GM18907 (cell line): ENCODE measurements around the gene PIP5K1C.
"Not testable (repeated sequence)": the region's sequence is repeated elsewhere in the genome, so short reads cannot be mapped to it uniquely, and the experiment has no call there.

ENCODE experiments used
- ATAC-seq: cut with Tn5 transposase; IDR thresholded peaks from one replicate; pipeline ENCODE4 v1.9.1; 2021; ENCODE audit warnings: mild to moderate bottlenecking, moderate library complexity; ENCODE audit not compliant: unreplicated experiment

PIP5K1C gene

DNA sequence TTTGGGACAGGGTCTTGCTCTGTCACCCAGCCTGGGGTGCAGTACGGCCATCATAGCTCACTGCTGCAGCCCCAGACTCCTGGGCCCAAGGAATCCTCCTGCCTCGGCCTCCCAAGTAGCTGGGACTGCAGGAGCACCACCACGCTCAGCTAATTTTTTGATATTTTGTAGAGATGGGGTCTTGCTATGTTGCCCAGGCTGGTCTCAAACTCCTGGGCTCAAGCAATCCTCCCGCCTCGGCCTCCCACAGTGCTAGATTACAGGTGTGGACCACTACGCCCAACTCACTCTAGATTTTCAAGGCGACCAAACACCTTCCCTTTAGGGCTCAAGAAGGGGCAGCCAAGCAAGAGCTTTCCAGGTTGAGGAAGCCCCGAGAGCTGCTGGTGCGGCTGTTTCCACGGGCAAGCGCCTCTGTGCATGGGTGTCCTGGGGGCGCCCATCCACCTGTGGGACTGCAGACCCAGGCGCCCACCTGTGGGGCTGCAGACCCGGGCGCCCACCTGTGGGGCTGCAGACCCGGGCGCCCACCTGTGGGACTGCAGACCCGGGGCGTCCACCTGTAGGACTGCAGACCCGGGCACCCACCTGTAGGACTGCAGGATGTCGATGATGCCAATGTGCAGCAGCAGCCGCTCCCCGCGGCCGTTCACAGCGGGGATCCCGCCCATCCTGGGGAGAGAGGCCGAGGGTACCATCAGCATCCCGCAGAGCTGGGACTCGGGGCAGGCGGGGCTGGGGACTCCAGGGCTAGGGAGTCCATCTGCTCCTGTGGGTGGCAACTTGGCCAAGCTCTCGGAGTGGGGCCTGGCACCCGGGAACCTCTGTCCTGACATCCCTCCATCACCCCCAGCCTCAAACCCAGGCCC lies 52.0 kb downstream of the PIP5K1C start:
- ATAC-seq = no peak

DNA sequence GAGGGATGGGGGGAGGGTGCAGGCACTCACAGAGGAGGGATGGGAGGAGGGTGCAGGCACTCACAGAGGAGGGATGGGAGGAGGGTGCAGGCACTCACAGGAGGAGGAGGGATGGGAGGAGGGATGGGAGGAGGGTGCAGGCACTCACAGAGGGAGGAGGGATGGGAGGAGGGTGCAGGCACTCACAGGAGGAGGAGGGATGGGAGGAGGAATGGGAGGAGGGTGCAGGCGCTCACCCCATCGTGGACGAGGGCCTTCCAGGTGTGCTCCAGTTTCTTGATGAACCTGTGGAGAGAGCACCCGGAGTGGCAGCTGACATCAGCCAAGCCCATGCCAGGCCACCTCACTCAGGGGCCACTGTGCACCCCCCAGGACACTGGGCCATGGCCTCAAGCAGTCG lies 53.2 kb downstream of the PIP5K1C start:
- ATAC-seq = not testable (repeated sequence)

GRCh38 chr19:3646336-3647092 lies 53.8 kb downstream of the PIP5K1C start:
- no peak for ATAC-seq

- no peak for ATAC-seq
Measured at GRCh38 chr19:3645726-3646125, 54.5 kb downstream of the PIP5K1C start.

GRCh38 chr19:3645067-3645396 lies 55.2 kb downstream of the PIP5K1C start:
- ATAC-seq = no peak

- ATAC-seq = no peak
Measured at GRCh38 chr19:3644351-3645066, 55.8 kb downstream of the PIP5K1C start.

DNA sequence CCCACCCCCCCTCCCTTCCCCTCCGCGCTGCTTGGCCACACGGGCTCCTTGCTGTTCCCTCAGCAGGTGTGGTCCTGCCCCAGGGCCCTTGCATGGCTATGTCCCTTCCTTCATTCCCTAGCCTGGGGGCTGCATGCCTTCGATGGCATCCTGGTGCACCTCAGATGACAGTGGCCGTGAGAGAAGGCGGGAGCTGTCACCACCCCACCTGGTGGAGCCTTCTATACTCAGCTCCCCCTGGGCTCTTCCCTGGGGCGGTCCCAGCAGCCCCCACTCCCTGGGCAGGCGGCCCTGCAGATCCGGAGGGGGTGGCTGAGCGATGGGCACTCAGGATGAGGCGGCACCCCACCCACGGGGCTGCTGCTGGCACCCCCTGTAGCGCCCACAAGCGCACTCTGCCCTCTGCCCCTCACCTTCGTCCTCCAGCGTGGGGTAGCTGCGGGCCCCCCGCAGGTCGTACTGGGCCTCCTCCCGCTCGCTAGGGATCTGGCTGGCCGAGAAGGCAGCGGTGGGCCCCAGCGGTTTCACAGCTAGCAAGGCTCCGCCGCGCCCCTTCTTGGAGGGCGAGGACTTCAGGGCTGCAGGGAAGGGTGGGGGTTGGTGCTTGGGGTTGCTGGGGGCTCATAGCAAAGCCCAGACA lies 56.5 kb downstream of the PIP5K1C start:
- no peak for ATAC-seq

GRCh38 chr19:3642987-3643673 lies 57.1 kb downstream of the PIP5K1C start:
- no peak for ATAC-seq

GRCh38 chr19:3642296-3642695 lies 58.0 kb downstream of the PIP5K1C start:
- ATAC-seq = no peak

DNA sequence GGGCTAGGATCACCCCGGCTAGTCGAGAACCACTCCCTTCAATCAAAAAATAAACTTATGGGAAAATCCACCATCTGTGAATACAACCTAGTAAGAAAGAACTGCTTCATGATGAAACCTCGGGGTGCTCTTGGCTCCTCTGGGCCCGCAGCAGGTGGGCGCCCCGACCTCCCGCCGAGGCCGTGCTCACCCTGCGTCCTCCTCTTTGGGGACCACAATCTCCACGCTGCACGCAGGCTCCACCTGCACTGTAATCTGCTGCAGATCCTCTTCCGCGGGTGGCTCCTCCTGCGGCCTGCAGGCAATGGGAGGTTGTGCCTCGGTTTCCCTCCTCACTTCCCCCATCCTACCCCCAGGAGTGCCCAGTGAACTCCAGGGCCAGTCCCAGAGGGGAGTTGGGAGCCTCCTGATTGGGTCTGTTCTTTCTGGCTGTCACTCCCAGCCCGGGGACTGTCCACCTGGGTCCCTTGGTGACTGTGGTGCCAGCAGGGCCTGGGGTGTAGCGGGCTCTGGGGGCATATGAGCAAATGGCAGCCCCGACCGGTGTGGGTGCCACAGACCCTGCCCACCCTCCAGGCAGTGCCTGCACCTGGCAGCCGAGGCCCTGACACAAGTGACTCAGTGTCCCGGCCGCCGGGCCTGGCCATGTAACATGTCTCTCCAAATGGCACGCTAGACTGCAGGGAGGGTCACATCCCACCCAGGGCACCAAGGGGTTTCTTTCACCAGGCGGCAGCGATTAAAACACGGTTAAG lies 58.6 kb downstream of the PIP5K1C start:
- no peak for ATAC-seq

- no peak for ATAC-seq
Measured at GRCh38 chr19:3639479-3639878, 60.8 kb downstream of the PIP5K1C start.

DNA sequence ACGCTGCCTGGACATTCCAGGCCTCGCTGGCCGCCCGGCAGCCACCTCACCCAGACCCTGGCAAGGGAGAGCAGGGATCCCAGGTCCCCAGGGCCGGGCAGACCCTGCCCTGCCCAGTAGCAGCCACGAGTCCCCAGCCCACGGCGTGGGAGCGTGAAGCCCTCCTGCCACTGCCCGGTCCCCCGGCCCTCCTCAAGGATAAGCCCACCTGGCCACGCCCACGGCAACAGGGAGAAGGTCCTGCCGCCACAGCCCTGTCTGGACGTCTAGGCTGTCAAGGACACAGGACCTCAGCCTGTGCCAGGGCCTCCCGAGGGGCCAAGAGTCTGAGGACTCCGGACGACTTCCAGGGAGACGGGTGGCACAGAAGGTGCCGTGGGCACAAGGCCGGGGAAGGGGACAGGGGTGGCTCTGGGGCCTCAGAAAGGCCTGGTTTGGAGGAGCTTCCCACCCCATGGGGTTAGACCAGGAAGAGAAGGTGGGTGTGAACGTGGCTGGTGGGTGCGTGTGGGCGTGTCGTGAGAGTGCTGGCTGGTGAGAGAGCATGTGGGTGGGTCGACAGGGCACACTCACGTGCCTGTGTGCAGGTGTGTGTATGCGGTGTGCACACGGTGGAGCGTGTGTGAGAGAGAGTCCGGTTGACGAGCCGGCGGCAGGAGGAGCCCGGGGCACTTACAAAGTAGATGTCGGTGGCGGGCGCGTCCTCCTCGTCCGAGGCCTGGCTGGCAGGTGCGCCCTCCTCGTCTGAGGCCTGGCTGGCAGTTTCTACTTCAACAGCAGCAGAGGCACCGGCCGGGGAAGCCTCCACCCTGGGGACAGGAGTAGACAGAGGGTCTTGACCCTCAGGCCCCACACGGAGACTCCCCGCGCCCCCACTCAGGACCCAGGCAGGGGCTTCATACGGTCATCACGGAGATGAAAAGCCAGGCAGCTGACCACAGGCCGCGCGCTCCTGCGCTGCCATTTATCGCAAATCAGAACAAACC lies 61.8 kb downstream of the PIP5K1C start:
- no peak for ATAC-seq

- no peak for ATAC-seq
Measured at GRCh38 chr19:3637621-3638020, 62.6 kb downstream of the PIP5K1C start.

- ATAC-seq = no peak
Measured at GRCh38 chr19:3636962-3637361, 63.3 kb downstream of the PIP5K1C start.

DNA sequence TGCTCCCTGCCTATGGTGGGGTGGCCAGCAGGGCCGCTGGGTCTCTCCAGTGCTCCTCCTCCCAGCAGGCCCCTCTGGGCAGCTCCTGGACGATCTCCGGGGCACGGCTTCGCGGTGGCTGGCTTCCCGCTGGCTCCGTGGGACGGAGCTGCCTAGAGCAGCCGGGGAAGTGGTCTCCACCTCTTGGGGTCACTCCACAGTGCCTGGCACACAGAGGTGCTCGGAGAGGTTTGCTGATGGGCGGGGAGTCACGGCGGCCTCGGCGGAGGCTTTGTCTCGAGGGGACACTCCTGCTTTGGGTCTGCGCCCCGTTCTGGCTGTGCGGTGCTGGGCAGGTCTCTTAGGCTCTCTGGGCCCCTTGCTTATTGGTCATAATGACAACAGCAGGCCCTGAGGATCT lies 63.8 kb downstream of the PIP5K1C start:
- ATAC-seq = no peak

DNA sequence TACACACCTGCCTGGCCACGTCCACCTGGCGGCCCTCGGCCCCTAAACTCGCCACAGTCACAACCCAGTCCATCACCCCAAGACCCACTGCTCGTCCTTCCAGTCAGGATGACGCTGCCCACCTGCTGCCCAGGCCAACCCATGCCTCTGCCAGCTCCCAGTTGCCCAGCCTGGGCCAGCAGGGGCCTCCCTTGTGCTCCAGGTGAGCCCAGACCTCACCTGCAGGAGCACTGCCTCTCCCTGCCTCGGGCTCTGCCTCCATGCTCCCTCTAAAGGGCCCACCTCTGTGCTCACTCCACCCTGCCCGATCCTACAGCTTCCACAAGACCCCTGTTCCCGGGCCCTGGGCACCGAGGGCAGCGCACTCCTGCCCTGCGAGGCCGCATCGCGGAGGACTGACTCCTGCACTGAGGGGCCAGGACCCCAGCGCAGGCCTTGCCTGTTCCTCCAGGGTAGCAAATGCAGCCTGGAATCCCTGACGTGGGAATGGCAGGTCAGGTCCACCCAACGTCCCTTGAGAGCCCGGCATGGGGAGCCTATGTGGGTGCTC lies 65.7 kb downstream of the PIP5K1C start:
- ATAC-seq = no peak

- no peak for ATAC-seq
Measured at GRCh38 chr19:3633559-3633988, 66.7 kb downstream of the PIP5K1C start.
